Esophagus squamous epithelium (tissue), 4 donors: ENCODE results near the gene CASP5.

Experiments
- POLR2A ChIP-seq, 4 donors: fragments of 450-650 bp; IDR thresholded peaks; one replicate each; pipeline ENCODE4 v1.6.1; 2017; ENCODE audit warnings: antibody characterized with exemption in 4 of 4, mild to moderate bottlenecking in 4 of 4, moderate library complexity in 3 of 4
- TF ChIP-seq, protein P1 (sequence below), 6 experiments: fragments of 450-650 bp in 4 of 6; fragments of 200-600 bp in 2 of 6; sonication (generic) in 2 of 6; IDR thresholded peaks; one replicate each; pipeline ENCODE4 v1.5.1; 2016 to 2019; ENCODE audit warnings: antibody characterized with exemption in 6 of 6, mild to moderate bottlenecking in 4 of 6, moderate library complexity in 4 of 6

DNA sequence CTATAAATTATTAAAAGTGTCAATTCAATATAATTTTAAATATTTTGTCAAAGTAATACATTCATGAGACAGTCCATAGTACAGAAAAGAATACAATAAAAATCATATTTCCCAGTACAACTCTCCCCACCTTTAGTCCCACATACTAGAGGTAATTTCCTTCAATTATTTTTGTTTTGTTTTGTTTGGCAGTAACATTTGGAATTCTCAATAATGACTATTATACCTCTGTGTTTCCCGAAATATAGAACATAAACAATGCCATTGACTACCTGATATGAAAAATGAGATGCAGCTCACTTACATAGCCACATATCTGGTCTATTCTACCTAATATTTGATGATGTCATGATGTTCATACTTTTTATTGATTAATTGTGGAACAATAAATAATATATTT lies 30.2 kb downstream of the CASP5 start:
- TF ChIP-seq, protein P1, sequence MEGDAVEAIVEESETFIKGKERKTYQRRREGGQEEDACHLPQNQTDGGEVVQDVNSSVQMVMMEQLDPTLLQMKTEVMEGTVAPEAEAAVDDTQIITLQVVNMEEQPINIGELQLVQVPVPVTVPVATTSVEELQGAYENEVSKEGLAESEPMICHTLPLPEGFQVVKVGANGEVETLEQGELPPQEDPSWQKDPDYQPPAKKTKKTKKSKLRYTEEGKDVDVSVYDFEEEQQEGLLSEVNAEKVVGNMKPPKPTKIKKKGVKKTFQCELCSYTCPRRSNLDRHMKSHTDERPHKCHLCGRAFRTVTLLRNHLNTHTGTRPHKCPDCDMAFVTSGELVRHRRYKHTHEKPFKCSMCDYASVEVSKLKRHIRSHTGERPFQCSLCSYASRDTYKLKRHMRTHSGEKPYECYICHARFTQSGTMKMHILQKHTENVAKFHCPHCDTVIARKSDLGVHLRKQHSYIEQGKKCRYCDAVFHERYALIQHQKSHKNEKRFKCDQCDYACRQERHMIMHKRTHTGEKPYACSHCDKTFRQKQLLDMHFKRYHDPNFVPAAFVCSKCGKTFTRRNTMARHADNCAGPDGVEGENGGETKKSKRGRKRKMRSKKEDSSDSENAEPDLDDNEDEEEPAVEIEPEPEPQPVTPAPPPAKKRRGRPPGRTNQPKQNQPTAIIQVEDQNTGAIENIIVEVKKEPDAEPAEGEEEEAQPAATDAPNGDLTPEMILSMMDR (IDR thresholded peaks at IDR 0.05), result no peak
- TF ChIP-seq POLR2A (IDR thresholded peaks at IDR 0.05), result no peak
